HG02798 (cell line): ENCODE results near the gene BICDL1.
"Not testable (repeated sequence)": the region's sequence is repeated elsewhere in the genome, so short reads cannot be mapped to it uniquely, and the experiment has no call there.

Experiments used
- ATAC-seq: cut with Tn5 transposase; IDR thresholded peaks from one replicate; pipeline ENCODE4 v1.9.1; 2021; ENCODE audit warnings: mild to moderate bottlenecking; ENCODE audit not compliant: unreplicated experiment, poor library complexity

BICDL1 gene

DNA sequence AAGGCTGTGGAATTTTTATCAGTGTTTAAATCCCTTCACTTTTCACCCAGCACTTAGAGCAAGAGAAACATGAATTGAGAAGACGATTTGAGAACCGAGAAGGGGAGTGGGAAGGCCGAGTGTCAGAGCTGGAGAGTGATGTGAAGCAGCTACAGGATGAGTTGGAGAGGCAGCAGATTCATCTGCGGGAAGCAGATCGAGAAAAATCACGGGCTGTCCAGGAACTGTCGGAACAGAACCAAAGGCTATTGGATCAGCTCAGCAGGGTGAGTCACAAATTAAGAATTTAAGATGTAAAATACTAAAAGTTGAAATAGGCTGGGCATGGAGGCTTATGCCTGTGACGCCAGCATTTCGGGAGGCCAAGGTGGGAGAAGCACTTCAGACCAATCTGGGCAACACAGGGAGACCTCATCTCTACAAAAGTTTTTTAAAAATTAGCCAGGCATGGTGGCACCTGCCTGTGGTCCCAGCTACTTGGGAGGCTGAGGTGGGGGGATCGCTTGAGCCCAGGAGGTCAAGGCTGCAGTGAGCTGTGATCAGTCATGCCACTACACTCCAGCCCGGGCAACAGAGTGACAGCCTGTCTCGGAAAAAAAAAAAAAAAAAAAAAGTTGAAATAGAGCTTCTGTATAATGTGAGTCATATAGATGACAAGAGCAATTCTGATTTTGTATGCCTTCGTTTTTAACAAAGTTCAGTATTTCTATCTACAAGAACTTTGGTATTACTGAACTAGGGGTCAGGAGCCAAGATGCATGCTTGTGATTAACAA is 9.6 kb downstream of the BICDL1 start:
- no peak for ATAC-seq

GRCh38 chr12:120000556-120000955 is 11.5 kb downstream of the BICDL1 start:
- ATAC-seq: no peak

GRCh38 chr12:120006258-120006975 is 17.4 kb downstream of the BICDL1 start:
- ATAC-seq: no peak

DNA sequence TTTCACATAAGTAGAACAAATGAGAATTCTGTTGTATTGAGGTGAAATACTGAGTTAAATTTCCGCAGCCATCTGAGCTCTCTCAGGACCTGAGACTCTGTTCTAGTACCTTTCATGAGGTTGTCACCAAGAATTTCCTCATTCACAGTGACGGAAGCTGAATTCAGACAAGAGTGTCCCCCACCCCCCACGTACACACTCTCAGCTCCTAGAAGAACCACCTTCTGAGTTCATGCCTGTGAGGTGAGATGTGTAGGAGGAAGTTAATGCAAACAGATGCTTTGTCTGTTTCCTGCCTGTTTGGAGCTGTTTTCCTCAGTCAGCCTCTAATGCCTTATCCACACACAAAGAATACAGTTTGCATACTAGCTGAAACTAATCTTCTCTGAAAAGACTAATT is 18.2 kb downstream of the BICDL1 start:
- no peak for ATAC-seq

DNA sequence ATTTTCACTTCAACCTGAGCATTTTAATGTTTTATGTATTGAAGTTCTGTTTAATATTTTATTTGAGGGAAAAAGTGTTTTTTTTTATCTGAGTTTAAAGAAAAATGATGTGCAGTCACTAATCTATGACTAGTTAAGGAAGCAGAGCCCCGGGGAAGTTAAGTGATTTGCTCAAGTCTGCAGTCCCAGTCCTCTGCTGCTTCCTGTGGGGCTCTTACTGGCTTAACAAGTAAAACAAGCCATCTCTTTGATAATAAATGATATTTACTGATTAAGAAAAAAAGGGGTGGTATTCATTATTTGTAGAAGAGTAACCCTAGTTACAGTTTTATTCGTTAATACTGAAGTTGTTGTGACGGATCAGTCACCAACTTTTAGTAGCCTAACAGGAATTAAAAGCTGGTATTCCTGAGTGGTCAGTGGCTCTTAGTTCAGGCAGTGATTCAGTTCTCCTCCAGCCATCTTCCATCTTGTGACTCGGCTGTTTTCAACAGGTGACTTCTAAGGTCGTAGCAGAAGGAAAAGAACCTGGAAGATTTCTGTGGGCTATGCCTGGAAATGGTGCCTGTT is 21.7 kb downstream of the BICDL1 start:
- ATAC-seq: no peak

- peak; percentile 80 for ATAC-seq
Observed at GRCh38 chr12:120012067-120012621, 23.1 kb downstream of the BICDL1 start.

DNA sequence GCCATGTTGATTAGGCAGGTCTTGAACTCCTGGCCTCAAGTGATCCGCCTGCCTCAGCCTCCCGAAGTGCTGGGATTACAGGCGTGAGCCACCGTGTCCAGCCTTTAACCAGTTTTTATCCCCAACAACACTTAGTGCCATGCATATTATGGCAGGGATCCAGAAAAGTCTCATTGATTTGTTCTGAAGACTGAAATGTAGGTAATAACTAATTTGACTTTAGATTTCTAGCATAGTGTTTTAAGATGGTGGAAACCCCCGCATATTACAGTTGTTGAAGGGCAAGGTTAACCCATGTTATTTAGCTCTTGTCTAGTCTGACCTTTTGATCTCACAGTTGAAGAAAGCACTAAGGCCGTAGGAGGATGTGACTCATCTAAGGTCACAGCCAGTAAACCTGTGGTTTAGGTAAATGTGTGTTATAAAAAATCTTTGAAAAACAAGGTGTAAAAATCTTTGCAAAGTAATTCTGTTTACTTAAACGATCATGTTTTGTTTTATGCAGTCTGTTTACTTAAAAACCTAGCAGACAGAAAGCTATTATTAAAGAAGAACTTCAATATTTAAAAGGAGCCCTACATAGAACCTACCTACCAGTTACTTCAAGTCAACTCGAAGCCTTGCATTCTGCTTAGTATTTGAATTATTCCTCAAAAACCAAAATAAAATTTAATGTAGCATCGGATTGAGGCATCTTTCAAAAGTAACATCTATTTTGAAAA is 24.8 kb downstream of the BICDL1 start:
- ATAC-seq: peak; percentile 77

DNA sequence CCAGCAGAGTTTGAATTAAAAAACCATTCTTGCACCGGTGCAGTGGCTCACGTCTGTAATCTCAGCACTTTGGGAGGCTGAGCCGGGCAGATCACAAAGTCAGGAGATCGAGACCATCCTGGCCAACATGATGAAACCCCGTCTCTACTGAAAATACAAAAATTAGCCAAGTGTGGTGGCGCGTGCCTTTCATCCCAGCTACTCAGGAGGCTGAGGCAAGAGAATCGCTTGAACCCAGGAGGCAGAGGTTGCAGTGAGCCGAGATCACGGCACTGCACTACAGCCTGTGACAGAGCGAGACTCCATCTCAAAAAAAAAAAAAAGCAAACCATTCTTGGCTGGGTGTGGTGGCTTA is 25.3 kb downstream of the BICDL1 start:
- ATAC-seq: not testable (repeated sequence)

GRCh38 chr12:120015313-120015712 is 26.3 kb downstream of the BICDL1 start:
- no peak for ATAC-seq

GRCh38 chr12:120016199-120016598 is 27.2 kb downstream of the BICDL1 start:
- ATAC-seq: not testable (repeated sequence)

- ATAC-seq: no peak
Observed at GRCh38 chr12:120019197-120019596, 30.2 kb downstream of the BICDL1 start.

GRCh38 chr12:120019938-120020337 is 30.9 kb downstream of the BICDL1 start:
- no peak for ATAC-seq

DNA sequence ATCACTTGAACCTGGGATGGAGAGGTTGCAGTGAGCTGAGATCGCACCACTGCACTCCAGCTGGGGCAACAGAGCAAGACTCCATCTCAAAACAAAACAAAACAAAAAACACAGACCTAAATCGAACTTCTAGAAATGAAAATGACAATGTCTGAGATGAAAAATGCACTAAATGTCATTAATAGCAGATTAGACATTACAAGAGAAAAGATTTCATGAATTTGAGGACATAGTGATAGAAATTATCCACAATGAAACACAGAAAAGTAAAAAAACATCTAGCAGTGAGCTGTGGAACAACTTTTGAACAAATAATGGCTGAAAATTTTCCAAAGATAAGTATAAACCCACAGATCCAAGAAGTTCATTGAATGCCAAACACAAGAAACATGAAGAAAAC is 35.2 kb downstream of the BICDL1 start:
- no peak for ATAC-seq

DNA sequence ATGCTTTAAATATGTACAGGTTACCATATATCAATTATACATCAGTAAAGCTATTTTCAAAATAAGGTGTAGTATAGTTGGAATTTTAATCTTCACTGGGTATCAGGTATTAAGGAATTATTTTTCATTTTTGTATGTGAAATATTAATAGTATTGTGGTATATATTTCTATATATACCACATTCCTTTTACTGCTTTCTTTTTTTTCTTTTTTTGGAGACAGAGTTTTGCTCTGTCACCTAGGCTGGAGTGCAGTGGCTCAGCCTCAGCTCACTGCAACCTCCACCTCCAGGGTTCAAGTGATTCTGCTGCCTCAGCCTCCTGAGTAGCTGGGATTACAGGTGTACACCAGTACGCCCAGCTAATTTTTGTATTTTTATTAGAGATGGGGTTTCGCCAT is 36.6 kb downstream of the BICDL1 start:
- no peak for ATAC-seq

GRCh38 chr12:120032242-120032641 is 43.2 kb downstream of the BICDL1 start:
- no peak for ATAC-seq

DNA sequence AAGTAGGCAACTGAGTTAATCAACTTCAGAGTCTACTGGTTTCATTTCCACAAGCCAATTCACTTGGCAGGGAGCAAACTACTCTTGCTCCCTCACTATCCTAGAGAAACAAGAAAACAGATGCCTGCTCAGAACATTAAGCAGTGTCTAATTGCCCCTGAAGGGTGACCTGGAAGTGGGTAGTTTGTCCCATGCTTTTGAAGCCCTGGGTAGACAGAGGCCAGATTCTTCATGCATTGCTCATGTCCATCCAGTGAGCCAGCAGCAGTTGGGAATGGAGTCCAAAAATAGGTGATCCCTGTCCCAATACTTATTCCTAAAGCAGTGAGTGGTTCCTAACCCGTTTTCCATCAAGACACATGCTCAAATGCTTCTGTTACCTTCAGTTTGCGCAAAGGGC is 48.8 kb downstream of the BICDL1 start:
- ATAC-seq: no peak

DNA sequence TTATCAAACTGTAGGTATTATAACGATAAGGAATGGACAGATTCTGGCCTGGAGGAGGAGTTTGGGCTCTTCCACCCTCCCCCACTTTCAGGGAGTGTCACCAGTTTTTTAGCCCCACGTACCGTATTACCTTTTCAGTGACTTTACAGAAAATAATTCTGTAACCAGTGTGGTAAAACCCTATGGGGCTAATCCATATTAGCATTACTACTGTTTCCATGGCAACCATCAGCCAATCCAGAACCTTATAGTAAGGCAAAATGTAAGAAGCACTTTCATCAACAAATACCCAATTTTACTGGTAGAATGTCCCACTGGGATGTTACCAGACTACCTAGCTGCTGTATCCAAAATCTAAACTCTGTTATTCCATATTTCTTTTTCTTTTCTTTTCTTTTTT is 50.7 kb downstream of the BICDL1 start:
- no peak for ATAC-seq

DNA sequence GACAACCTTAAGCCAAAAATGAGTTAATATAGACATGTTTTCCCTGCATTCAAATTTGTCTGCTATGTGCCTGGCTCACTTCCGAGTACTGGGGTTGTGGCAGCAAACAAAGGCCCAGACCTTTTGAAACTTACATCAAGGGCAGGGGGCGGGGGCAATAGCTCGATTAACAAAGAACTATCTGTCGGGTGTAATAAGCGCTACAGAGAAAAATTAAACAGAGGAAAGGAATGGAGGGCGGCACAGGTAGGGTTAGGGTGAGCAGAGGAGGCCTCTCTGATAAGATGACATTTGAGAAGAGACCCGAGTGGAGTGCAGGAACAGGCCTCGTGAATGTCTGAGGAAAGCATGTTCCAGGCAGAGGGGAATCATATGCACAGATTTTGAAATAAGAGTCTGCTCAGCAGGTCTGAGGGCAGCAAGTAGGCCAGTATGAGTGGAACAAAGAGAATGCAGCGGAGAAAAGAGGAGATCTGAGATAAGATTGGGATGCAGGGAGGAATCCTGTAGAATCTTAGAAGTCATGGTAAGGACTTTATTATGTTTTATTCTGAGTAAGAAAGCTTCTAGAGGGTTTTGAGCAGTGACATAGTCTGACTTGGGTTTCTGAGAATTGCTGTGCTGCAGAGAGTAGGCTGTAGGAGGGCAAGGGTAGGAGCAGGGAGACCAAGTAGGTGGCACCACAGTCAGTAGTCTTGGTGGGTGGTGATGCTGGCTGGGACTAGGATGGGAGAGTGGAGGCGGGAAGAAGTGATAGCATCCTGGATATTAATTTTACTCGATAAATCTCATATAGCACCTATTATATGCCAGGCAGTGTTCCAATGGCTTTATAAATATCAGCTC is 52.6 kb downstream of the BICDL1 start:
- no peak for ATAC-seq

DNA sequence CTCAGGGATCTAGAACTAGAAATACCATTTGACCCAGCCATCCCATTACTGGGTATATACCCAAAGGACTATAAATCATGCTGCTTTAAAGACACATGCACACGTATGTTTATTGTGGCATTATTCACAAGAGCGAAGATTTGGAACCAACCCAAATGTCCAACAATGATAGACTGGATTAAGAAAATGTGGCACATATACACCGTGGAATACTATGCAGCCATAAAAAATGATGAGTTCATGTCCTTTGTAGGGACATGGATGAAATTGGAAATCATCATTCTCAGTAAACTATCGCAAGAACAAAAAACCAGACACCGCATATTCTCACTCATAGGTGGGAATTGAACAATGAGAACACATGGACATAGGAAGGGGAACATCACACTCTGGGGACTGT is 56.3 kb downstream of the BICDL1 start:
- not testable (repeated sequence) for ATAC-seq

DNA sequence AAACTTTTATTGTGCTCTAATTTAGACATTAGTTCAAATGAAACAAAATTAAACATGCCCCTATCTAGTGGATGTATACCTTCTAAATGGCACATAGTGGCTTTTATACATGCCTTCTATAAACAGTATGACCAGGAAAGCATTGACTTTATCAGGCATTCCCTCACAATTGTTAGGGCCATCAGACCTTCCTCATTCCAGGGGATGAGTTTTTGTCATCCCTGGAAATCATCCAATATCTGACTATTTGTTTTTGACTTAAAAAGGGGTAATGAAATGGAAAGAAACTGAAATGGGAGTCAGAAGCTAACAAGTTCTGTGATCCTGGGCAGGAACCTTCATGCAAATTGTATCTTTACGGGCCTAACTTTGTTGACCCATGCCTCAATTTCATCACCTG is 58.0 kb downstream of the BICDL1 start:
- ATAC-seq: no peak
